Measurements from ENCODE around the gene BRF1. TPM values are rescaled to one million over a fixed set of nuclear protein-coding genes. Genes with fewer than 3 reads are reported as not detected.

BRF1 gene
- total RNA-seq, 1 experiment from 2014 or later, result 41.2 TPM

- POLR2A ChIA-PET, result no interaction called here
- H3K79me2 ChIP-seq (ENCODE audit: insufficient read depth, low read length), result no peaks in the 10 kb centered on the region
Observed at GRCh38 chr14:105256292-105256960, 44.4 kb downstream of the BRF1 start.

DNA sequence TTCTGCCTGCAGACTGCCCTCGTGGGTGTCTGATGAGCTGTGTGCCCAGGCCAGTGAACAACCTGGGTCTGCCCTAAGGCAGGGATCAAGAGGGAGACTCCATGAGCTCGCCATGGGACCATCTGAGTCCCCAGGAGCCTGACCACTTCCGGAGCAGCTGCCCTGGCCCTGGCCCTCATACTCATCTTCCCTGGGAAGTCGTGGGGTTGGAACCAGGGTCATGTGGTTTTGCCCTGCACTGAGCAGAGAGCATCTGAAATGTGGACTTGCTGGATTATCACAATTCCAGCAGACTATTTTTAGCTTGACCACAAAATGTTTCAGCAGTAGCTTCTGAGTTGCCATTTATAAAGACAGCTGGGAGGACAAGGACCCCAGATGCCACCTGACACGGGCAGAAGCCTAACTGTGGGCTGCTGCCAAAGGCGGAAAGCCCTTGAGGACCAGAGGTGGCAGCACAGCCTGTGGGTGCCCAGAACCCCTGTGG, 45.7 kb downstream of the BRF1 start:
- intact Hi-C loops (cut with micrococcal nuclease), result no loop called here
- RAD21 ChIA-PET (ENCODE audit: low non-redundant PET in 1 of 2, low total read pairs in 2 of 2, uncharacterized antibody in 2 of 2, unreplicated experiment in 2 of 2), result interaction anchor here in 1 of 2 experiments (1.0 kb wide), 1 partner anchor 97 kb away, joined by 3 read pairs; no protein-coding TSS in a partner anchor
- DNase-seq (ENCODE audit: low read depth, low spot score) (no peak), ATAC-seq (no peak)
- Histone ChIP-seq H3K27me3 (ENCODE audit: insufficient read depth, low read length) (no peaks in the 10 kb centered on the region), H3K9me3 (ENCODE audit: control insufficient read depth in 1 of 2, insufficient read depth in 1 of 2, low read depth in 1 of 2, low read length in 2 of 2) (no peaks in the 10 kb centered on the region), H3K4me2 (ENCODE audit: low read length) (no peak overlapping the region), H3K9me2 (ENCODE audit: insufficient read depth) (no peaks in the 10 kb centered on the region), H4K20me1 (ENCODE audit: insufficient read depth) (no peaks in the 10 kb centered on the region), H3K27ac (ENCODE audit: low read depth, low read length) (no peak overlapping the region), H3K4me1 (ENCODE audit: control insufficient read depth in 1 of 2, insufficient read depth in 2 of 2, low read length in 2 of 2) (no peaks in the 10 kb centered on the region), H3K4me3 (replicated peaks in 1 of 2; ENCODE audit: low read depth in 1 of 2, low read length in 2 of 2) (no peak overlapping the region), H3K9ac (ENCODE audit: low read length) (no peak overlapping the region), H3K79me2 (ENCODE audit: insufficient read depth, low read length) (peaks cover 12% of the 10 kb centered on the region; the same call in 1 of the 2 replicates), H2AFZ (ENCODE audit: low read depth, low read length, poor library complexity, severe bottlenecking) (no peak overlapping the region), H3K36me3 (ENCODE audit: control insufficient read depth in 1 of 2, insufficient read depth in 2 of 2, low read length in 2 of 2) (peaks cover 0 to 6% of the 10 kb centered on the region in 2 experiments; a peak in 2 of 4 replicates)
- CTCF ChIA-PET, result interaction anchor here (1.0 kb wide), 1 partner anchor 97 kb away, joined by 3 read pairs; no protein-coding TSS in a partner anchor
- POLR2A ChIA-PET, result no interaction called here
- BruUV-seq (replicated peaks), result no TSS peak
- TF ChIP-seq SRF (IDR thresholded peaks at IDR 0.05; ENCODE audit: low read depth) (no peak), CEBPB (IDR thresholded peaks at IDR 0.05; ENCODE audit: low read depth) (no peak), ZNF274 (IDR thresholded peaks at IDR 0.05; ENCODE audit: low read depth, low read length) (no peak), FOSL1 (IDR thresholded peaks at IDR 0.05; ENCODE audit: low read depth) (no peak), ZBTB33 (IDR thresholded peaks at IDR 0.05; ENCODE audit: extremely low read depth, insufficient replicate concordance, low read length) (no peak), JUND (IDR thresholded peaks at IDR 0.05) (no peak), MAX (IDR thresholded peaks at IDR 0.05) (no peak), EGR1 (IDR thresholded peaks at IDR 0.05; ENCODE audit: low read depth) (no peak)
- TF ChIP-seq, protein P1, sequence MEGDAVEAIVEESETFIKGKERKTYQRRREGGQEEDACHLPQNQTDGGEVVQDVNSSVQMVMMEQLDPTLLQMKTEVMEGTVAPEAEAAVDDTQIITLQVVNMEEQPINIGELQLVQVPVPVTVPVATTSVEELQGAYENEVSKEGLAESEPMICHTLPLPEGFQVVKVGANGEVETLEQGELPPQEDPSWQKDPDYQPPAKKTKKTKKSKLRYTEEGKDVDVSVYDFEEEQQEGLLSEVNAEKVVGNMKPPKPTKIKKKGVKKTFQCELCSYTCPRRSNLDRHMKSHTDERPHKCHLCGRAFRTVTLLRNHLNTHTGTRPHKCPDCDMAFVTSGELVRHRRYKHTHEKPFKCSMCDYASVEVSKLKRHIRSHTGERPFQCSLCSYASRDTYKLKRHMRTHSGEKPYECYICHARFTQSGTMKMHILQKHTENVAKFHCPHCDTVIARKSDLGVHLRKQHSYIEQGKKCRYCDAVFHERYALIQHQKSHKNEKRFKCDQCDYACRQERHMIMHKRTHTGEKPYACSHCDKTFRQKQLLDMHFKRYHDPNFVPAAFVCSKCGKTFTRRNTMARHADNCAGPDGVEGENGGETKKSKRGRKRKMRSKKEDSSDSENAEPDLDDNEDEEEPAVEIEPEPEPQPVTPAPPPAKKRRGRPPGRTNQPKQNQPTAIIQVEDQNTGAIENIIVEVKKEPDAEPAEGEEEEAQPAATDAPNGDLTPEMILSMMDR (IDR thresholded peaks at IDR 0.05 in 2 of 3, conservative IDR thresholded peaks at IDR 0.05 in 1 of 3; ENCODE audit: borderline replicate concordance in 1 of 3, insufficient read depth in 1 of 3, low read depth in 2 of 3, low read length in 2 of 3), result no peak

More at GRCh38 chr14:105256292-105256960, 44.4 kb downstream of the BRF1 start:
- Histone ChIP-seq H3K27ac (ENCODE audit: low read depth, low read length) (no peak overlapping the region), H3K36me3 (ENCODE audit: control insufficient read depth in 1 of 2, insufficient read depth in 2 of 2, low read length in 2 of 2) (no peaks in the 10 kb centered on the region), H2AFZ (ENCODE audit: low read depth, low read length, poor library complexity, severe bottlenecking) (no peak overlapping the region), H4K20me1 (ENCODE audit: insufficient read depth) (no peaks in the 10 kb centered on the region), H3K9me2 (ENCODE audit: insufficient read depth) (no peaks in the 10 kb centered on the region), H3K9ac (ENCODE audit: low read length) (no peak overlapping the region), H3K4me1 (ENCODE audit: control insufficient read depth in 1 of 2, insufficient read depth in 2 of 2, low read length in 2 of 2) (no peaks in the 10 kb centered on the region), H3K27me3 (ENCODE audit: insufficient read depth, low read length) (no peaks in the 10 kb centered on the region), H3K4me3 (replicated peaks in 1 of 2; ENCODE audit: low read depth in 1 of 2, low read length in 2 of 2) (no peak overlapping the region), H3K4me2 (ENCODE audit: low read length) (no peak overlapping the region), H3K9me3 (ENCODE audit: control insufficient read depth in 1 of 2, insufficient read depth in 1 of 2, low read depth in 1 of 2, low read length in 2 of 2) (no peaks in the 10 kb centered on the region)
- no peak for ATAC-seq
- no TSS peak for BruUV-seq (replicated peaks)
- RAD21 ChIA-PET (ENCODE audit: low non-redundant PET in 1 of 2, low total read pairs in 2 of 2, uncharacterized antibody in 2 of 2, unreplicated experiment in 2 of 2), result no interaction called here
- intact Hi-C loops (cut with micrococcal nuclease), result no loop called here
- DNase-seq (ENCODE audit: low read depth, low spot score), result no peak
- CTCF ChIA-PET, result no interaction called here
- no peak for TF ChIP-seq CEBPB (IDR thresholded peaks at IDR 0.05; ENCODE audit: low read depth)
- no peak for TF ChIP-seq POLR2AphosphoS5 (IDR thresholded peaks at IDR 0.05; ENCODE audit: low read depth, low read length)
- no peak for TF ChIP-seq POLR2A (IDR thresholded peaks at IDR 0.05; ENCODE audit: borderline replicate concordance, extremely low read depth, insufficient read depth, insufficient read length)
- no peak for TF ChIP-seq EZH2phosphoT487 (IDR thresholded peaks at IDR 0.05; ENCODE audit: borderline replicate concordance)
- TF ChIP-seq SRF (IDR thresholded peaks at IDR 0.05; ENCODE audit: low read depth), result no peak
- TF ChIP-seq ATF3 (IDR thresholded peaks at IDR 0.05), result no peak
- TF ChIP-seq ZNF274 (IDR thresholded peaks at IDR 0.05; ENCODE audit: low read depth, low read length), result no peak
- no peak for TF ChIP-seq MAX (IDR thresholded peaks at IDR 0.05)
- TF ChIP-seq SP1 (IDR thresholded peaks at IDR 0.05; ENCODE audit: low read depth), result no peak
- no peak for TF ChIP-seq EZH2 (IDR thresholded peaks at IDR 0.05)

Measured in HCT116 (cell line).